ENCODE results near the gene TGM1.
"Not testable (repeated sequence)": the region's sequence is repeated elsewhere in the genome, so short reads cannot be mapped to it uniquely, and the experiment has no call there.

The TGM1 gene

GRCh38 chr14:24232121-24232644 lies 30.8 kb downstream of the TGM1 start, which contains the start of gene NEDD8:
Gene NEDD8 (minus strand): TSS chr14:24232367. CDS start chr14:24232267, 100 bp downstream.
- DNase-seq: peak; percentile 98

DNA sequence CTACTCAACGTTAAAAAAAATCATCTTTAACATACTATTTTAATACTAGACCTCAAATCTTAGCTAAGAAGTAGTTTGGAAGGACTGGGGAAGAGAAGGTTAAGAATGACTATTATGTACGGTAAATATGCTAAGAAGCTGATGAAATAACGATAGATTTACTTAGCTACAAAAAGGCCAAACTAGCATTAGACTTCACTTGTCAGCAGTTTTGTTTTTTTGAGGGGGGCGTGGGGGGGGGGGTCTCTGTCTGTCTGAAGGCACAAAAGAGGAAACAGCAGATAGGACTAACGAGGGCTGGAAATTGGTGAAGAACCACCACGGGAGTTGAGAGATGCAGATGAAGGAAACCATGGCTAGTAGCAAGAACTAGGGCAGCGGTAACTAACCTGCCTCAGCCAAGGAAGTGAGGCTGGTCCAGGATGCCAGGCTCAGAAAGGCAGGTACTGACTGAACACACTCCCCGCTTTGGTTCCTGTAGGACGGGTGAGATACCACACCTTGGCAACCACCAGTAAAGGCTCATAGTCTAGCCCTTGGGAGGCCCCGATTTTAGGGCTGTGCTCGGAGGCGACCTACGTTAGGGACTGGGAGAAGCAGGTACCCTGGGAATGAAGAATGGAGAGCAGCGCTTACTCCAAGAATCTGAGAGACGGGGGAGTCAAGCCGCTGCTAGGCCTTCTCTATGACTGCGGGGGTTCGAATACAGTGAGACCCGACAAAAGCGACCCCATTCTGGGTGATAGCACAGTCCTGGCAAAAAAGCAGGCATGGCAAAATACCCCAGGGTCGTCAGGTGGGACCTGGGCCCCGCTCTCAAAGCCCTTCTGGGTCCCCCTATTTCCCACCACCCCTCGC lies 31.5 kb downstream of the TGM1 start:
- no peak for DNase-seq

DNA sequence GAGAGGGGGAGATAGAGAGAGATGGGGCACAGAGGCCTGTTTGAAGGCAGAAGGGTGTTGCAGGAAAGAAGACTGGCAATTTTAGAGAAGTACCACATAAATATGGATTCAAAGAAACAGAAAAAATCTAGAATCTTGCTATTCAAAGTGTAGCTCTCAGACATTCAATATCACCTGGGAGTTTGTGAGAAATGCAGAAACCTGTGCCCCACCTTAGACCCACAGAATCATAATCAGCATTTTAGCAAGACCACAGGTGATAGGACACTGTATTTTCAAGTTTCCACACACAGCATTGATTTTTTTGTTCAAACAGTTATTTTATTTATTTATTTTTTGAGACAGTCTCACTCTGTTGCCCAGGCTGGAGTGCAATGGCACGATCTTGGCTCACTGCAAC lies 34.1 kb downstream of the TGM1 start:
- DNase-seq: no peak

GRCh38 chr14:24226473-24226872 lies 36.5 kb downstream of the TGM1 start:
- DNase-seq: no peak

GRCh38 chr14:24224618-24225071 lies 38.3 kb downstream of the TGM1 start:
- DNase-seq: no peak

DNA sequence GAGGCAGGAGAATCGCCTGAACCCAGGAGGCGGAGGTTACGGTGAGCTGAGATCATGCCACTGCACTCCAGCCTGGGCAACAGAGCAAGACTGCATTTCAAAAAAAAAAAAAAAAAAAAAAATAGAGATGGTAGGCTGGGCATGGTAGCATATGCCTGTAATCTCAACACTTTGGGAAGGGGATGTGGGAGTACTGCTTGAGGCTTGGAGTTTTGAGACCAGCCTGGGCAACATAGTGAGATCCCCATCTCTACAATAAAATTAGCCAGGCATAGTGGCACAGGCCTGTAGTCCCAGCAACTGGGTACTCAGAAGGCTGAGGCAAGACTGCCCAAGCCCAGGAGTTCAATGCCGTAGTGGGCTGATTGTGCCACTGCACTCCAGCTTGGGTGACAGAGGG lies 40.0 kb downstream of the TGM1 start:
- DNase-seq: not testable (repeated sequence)

GRCh38 chr14:24219521-24219920 lies 43.5 kb downstream of the TGM1 start:
- DNase-seq: no peak

DNA sequence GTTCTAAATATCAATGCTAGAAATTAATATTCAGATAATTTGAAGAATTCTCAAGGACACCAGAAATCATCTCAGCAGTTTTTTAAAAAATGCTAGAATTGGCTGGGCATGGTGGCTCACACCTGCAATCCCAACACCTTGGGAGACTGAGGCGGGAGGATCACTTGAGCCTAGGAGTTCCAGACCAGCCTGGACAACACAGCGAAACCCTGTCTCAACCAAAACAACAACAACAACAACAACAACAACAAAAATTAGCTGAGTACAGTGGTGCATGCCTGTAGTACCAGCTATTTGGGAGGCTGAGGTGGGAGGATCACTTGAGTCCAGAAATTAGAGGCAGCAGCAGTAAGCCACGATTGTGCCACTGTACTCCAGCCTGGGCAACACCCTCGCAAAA lies 43.9 kb downstream of the TGM1 start:
- DNase-seq: no peak

GRCh38 chr14:24216876-24217275 lies 46.1 kb downstream of the TGM1 start:
- not testable (repeated sequence) for DNase-seq

DNA sequence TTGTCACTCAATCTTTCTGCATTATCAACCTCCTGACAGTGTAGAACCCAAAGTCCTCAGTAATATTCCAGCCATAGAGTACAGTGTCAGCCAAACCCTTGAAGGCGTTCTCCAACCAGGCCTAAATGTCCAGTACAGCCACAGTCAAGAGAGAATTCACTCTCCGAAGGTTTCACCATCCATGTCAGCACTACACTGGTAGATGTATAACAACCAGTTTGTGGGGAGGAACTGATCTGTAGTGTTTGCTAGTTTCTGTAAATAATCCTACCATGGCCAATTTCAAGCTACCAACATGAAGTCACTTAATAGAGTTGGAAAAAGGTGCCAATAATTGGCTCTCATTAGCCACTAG lies 46.7 kb downstream of the TGM1 start:
- DNase-seq: no peak

DNA sequence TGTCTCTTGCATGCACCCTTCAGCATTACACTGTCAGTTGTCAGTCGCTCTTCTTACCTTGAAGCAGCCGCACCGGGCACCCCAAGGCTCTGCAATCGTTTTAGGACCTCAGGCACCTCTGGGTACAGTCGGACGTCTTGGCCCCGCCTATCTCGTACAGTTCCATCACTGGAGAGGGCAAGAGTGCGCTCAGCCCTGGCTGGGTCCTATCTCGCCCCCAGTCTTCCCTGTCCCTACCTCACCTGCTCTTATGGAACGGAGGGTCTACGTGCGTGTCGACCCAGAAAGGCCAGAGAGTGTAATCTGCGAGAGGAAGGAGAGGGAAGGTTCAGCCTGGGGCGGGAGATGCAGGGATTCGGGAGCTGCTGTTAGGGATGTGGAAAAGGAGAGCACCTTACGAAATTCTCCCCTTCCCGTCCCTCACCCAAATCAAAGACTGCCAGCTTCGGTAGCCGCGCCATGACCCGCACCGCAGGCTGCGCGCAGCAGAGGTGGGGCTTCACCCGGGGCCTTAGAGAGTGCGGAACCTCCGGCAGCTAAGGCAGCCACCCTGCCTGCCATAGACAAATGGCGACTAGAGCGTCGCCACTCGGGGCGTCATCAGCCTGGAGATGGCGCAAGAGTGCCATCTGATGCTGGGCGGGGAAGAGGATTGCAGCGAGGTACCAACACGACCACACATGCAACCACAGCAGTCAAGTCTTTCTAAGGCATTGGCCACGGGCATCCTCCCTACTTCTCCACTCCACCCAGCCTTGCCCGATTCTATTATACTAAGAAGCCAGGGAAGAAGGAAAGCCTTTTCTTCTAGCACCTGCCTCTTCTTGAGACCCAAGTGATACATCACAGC lies 47.3 kb downstream of the TGM1 start, which contains the start of gene MDP1:
Gene MDP1 (minus strand): TSS at position 572 of the 850 bp plus-strand sequence. CDS start 111 bp downstream, at position 461.
- peak; percentile 89 for DNase-seq

DNA sequence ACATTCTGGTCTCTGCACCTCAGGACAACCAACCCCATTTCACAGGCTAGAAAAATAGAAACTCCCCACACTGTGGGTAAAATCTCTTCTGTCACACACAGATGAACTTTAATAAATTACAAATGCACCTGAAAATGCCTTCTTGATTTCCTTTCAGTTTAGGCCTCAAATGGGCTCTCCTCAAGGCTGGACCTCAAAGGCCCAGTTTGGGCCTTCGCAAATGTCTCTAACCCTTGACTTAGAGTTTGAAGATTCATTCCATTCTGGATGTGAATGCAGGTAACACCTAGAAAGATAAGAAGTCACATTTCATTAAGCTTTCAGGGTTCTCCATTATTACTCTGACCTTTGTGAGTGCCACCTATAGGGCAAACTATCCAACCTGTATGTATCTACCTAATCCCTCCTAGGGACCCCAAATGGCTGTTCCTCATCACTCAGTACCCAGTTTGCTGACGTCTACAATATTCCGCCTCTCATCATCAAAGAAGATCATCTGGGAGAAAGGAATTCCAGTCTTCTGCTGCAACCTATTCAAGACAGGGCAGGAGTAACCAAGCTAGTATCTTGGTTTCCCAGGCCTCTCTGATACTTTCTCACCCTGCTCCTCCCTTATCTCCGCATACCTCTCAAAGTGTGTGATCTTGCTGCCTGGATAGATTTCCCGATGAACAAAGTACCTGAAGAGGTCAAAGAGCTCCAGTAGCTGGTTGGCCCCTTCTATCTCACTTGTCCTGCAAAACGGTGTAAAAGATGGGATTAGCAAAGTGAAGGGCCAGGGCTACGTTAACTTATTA lies 48.9 kb downstream of the TGM1 start:
- DNase-seq: no peak

DNA sequence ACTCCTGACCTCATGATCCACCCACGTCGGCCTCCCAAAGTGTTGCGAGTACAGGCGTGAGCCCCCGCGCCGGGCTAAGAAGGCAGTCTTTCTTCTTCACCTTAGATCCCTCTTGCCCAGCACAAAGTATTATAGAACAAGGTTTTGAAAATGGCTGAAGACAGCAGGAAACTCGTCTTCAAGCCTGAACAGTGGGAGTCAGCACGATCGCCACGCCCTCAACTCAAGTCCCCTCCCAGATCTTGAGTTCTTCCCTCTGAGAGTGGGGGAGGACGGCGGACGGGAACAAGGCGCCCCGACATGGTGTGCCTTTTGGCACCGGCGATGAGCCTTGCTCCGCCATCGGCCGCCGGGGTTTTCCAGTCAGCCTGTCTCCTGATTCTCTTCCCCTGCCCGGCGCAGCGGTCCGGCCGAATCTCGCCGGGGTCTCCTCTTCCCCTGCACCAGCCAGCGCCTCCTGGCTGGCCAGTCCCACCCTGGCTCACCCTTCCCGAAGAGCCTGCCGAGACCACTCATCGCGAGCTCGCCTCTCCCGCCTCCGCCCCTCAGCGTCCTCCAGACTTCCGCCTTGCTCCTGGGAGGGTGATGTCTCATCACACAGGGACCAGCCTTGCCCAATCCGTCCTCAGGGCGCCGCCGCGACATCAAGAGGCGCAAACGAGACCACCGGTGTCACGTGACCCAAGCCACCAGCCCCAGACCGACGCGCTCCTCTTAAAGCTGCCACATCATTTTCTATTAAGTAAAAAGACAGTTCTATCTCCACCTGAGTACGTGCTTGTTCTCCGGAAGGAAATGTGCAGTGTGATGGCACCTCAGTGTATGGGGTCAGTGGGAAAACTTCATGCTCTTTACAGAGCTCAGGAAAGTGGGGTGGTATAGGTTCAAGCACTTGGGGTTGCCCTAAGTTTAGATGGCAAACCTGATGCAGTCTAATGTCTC lies 49.8 kb downstream of the TGM1 start, which contains the start of gene CHMP4A:
Gene CHMP4A (minus strand): TSS at position 565 of the 942 bp plus-strand sequence. CDS start 49 bp downstream, at position 516.
- DNase-seq: peak; percentile 90

DNA sequence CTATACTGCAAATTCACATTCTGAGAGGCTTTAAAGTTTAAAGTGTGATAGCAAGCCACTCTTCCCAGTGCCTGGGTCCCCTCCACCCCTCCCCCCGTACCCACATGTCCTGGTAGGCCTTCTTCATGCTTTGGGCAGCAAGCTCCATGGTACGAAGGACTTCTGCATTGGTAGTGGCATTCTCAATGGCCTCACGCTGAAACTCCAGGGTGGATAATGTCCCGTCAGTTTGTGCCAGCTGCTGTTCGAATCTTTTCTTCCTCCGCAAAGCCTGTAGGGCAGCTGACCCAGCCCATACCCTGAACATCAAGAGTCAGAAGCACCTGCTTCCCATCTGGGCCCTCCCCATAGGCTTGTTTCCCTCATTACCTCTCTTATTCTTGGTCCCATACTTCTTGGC lies 51.7 kb downstream of the TGM1 start:
- DNase-seq: no peak

GRCh38 chr14:24207625-24208024 lies 55.4 kb downstream of the TGM1 start:
- DNase-seq: no peak

DNA sequence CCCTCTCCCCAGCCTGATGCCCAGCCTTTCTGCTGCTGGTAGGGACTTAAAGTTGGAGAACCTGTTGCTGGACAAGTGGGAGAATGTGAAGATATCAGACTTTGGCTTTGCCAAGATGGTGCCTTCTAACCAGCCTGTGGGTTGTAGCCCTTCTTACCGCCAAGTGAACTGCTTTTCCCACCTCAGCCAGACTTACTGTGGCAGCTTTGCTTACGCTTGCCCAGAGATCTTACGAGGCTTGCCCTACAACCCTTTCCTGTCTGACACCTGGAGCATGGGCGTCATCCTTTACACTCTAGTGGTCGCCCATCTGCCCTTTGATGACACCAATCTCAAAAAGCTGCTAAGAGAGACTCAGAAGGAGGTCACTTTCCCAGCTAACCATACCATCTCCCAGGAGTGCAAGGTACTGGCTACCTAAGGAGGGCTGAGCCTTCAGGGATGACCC lies 55.8 kb downstream of the TGM1 start:
- DNase-seq: no peak

- DNase-seq: no peak
Measured at GRCh38 chr14:24206260-24207103, 56.5 kb downstream of the TGM1 start.

DNA sequence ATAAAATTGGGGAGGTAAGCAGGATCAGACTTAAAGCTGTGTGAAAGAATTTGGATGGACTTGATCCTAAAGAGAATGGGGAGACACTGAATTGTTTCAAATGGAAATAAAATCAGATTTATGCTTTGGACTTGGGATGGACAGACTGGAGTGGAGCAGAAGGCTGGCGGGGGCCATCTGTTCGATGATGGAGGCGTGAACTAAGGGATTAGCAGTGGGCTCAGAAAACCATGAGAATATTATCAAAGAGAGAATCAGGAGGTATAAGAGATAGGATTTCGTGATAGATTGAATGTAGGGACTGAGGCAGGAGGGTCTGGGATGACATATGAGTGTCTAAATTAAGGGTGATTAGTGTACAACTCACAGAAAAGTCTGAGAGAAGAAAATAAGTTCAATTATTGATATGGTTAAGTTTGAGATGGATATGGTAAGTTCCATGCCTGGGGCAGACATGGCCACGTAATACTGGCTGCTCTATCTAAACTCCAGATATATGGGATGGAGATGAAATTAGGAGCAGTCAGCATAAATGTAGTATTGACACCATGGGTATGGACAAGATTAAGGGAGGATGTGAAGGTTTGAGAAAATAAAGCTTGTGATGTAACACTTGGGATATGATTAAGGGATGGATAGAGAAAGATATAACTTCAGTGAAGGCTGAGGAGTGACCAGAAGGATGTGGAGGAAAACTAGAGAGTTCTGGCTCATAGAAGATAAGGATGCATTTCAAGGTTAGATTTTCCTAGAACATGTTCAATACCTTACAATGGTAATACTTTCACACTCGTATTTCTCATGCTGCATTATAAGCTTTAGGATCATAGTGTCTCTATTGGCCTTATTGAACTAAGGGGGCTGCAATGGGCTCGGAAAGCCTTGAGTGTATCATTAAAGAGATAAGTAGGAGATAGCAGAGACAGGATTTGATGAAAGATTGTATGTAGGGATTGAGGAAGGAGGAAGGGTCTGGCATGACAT lies 58.5 kb downstream of the TGM1 start:
- DNase-seq: no peak
